SH-SY5Y (cell line): ENCODE data around the gene ZNF841.

ENCODE experiments used
- GATA2 ChIP-seq: IDR thresholded peaks from 2 replicates; pipeline ENCODE4 v1.6.1; 2011; ENCODE audit warnings: mild to moderate bottlenecking, low read depth, low read length
- GATA3 ChIP-seq: IDR thresholded peaks from 2 replicates; pipeline ENCODE4 v1.6.1; 2011; ENCODE audit warnings: low read depth, mild to moderate bottlenecking, low read length, moderate library complexity

GRCh38 chr19:52028027-52028779 lies 67.4 kb downstream of the ZNF841 start, which contains the start of gene ZNF614:
- no peak for TF ChIP-seq GATA2
- TF ChIP-seq GATA3: no peak
